ENCODE data around the gene ORC5. TPM values are rescaled to one million over a fixed set of nuclear protein-coding genes. Genes with fewer than 3 reads are reported as not detected.

The ORC5 gene
- total RNA-seq, 2 donors from 2014 or later, result 21.5 to 39.7 TPM

GRCh38 chr7:104106108-104106905 lies 101.5 kb downstream of the ORC5 start:
- no peak overlapping the region for H3K27ac Mint-ChIP-seq
- no peaks in the 10 kb centered on the region for H3K27me3 Mint-ChIP-seq (ENCODE audit: low read depth)
- H3K36me3 Mint-ChIP-seq (ENCODE audit: insufficient read depth in 2 of 2), result no peaks in the 10 kb centered on the region
- H3K4me1 Mint-ChIP-seq (ENCODE audit: low read depth), result no peaks in the 10 kb centered on the region
- no peaks in the 10 kb centered on the region for H3K9me3 Mint-ChIP-seq
- ATAC-seq (replicated peaks in 1 of 2) (no peak), DNase-seq (no peak)
- no peak overlapping the region for H3K4me3 Mint-ChIP-seq

- peaks cover under 1% of the 10 kb centered on the region for H3K27me3 Mint-ChIP-seq (ENCODE audit: low read depth)
- H3K4me1 Mint-ChIP-seq (ENCODE audit: low read depth), result no peaks in the 10 kb centered on the region
- no peak overlapping the region for H3K27ac Mint-ChIP-seq
- no peak for ATAC-seq (replicated peaks in 1 of 2)
- DNase-seq, result no peak
- H3K9me3 Mint-ChIP-seq, result no peaks in the 10 kb centered on the region
- no peak overlapping the region for H3K4me3 Mint-ChIP-seq
- H3K36me3 Mint-ChIP-seq (ENCODE audit: insufficient read depth in 2 of 2), result no peaks in the 10 kb centered on the region
Measured at GRCh38 chr7:104098890-104099289, 108.9 kb downstream of the ORC5 start.

- DNase-seq, result no peak
- Mint-ChIP-seq H3K9me3 (no peaks in the 10 kb centered on the region), H3K27me3 (ENCODE audit: low read depth) (peaks cover 15% of the 10 kb centered on the region)
Measured at GRCh38 chr7:104096683-104097082, 111.1 kb downstream of the ORC5 start.

GRCh38 chr7:104093127-104093526 lies 114.7 kb downstream of the ORC5 start:
- H3K27me3 Mint-ChIP-seq (ENCODE audit: low read depth), result peaks cover 15% of the 10 kb centered on the region
- H3K27ac Mint-ChIP-seq, result no peak overlapping the region
- no peaks in the 10 kb centered on the region for H3K9me3 Mint-ChIP-seq
- H3K4me3 Mint-ChIP-seq, result no peak overlapping the region
- DNase-seq (no peak), ATAC-seq (replicated peaks in 1 of 2) (no peak)
- no peaks in the 10 kb centered on the region for H3K4me1 Mint-ChIP-seq (ENCODE audit: low read depth)
- no peaks in the 10 kb centered on the region for H3K36me3 Mint-ChIP-seq (ENCODE audit: insufficient read depth in 2 of 2)

More at GRCh38 chr7:104096683-104097082, 111.1 kb downstream of the ORC5 start:
- Mint-ChIP-seq H3K36me3 (ENCODE audit: insufficient read depth in 2 of 2) (no peaks in the 10 kb centered on the region), H3K4me3 (no peak overlapping the region), H3K27ac (no peak overlapping the region), H3K4me1 (ENCODE audit: low read depth) (no peaks in the 10 kb centered on the region)
- ATAC-seq (replicated peaks in 1 of 2), result no peak

GRCh38 chr7:104091242-104091641 lies 116.6 kb downstream of the ORC5 start:
- H3K27ac Mint-ChIP-seq, result no peak overlapping the region
- H3K4me1 Mint-ChIP-seq (ENCODE audit: low read depth), result no peaks in the 10 kb centered on the region
- no peaks in the 10 kb centered on the region for H3K9me3 Mint-ChIP-seq
- no peak for DNase-seq
- H3K36me3 Mint-ChIP-seq (ENCODE audit: insufficient read depth in 2 of 2), result no peaks in the 10 kb centered on the region
- no peak for ATAC-seq (replicated peaks in 1 of 2)
- H3K4me3 Mint-ChIP-seq, result no peak overlapping the region
- H3K27me3 Mint-ChIP-seq (ENCODE audit: low read depth), result peaks cover 15% of the 10 kb centered on the region

- Mint-ChIP-seq H3K9me3 (peaks cover 0 to 2% of the 10 kb centered on the region in 2 donors), H3K4me3 (no peak overlapping the region), H3K27ac (no peak overlapping the region)
Measured at GRCh38 chr7:104089612-104090011, 118.2 kb downstream of the ORC5 start.

GRCh38 chr7:104089061-104089460 lies 118.8 kb downstream of the ORC5 start:
- no peak overlapping the region for H3K4me3 Mint-ChIP-seq
- peaks cover 0 to 5% of the 10 kb centered on the region in 2 donors for H3K9me3 Mint-ChIP-seq
- DNase-seq, result no peak
- H3K27ac Mint-ChIP-seq, result no peak overlapping the region
- H3K36me3 Mint-ChIP-seq (ENCODE audit: insufficient read depth in 2 of 2), result no peaks in the 10 kb centered on the region
- no peaks in the 10 kb centered on the region for H3K4me1 Mint-ChIP-seq (ENCODE audit: low read depth)
- H3K27me3 Mint-ChIP-seq (ENCODE audit: low read depth), result peaks cover 15% of the 10 kb centered on the region
- ATAC-seq (replicated peaks in 1 of 2), result no peak

More at GRCh38 chr7:104089612-104090011, 118.2 kb downstream of the ORC5 start:
- ATAC-seq (replicated peaks in 1 of 2) (no peak), DNase-seq (no peak)
- Mint-ChIP-seq H3K27me3 (ENCODE audit: low read depth) (peaks cover 15% of the 10 kb centered on the region), H3K36me3 (ENCODE audit: insufficient read depth in 2 of 2) (no peaks in the 10 kb centered on the region), H3K4me1 (ENCODE audit: low read depth) (no peaks in the 10 kb centered on the region)

Other genes starting within 250 kb of the ORC5 start
- not detected for gene RELN, start 218.4 kb downstream of the ORC5 start, total RNA-seq
- gene LHFPL3, start 120.6 kb upstream of the ORC5 start, total RNA-seq, result not detected